Measurements from ENCODE around the gene SKIC3. TPM values are rescaled to one million over a fixed set of nuclear protein-coding genes. Genes with fewer than 3 reads are reported as not detected.

Gene SKIC3
- total and polyA plus RNA-seq, 2 experiments from 2014 or later = 46.5 to 47.2 TPM

- no peak for TF ChIP-seq CTCF (IDR thresholded peaks at IDR 0.05; ENCODE audit: low read depth, low read length)
- Histone ChIP-seq H3K4me3 (no peak overlapping the region), H3K9me3 (ENCODE audit: low read depth) (no peaks in the 10 kb centered on the region), H3K27me3 (no peaks in the 10 kb centered on the region), H3K27ac (no peak overlapping the region), H3K36me3 (peaks cover 9% of the 10 kb centered on the region), H3K4me1 (ENCODE audit: low read depth) (peaks cover 2% of the 10 kb centered on the region)
- DNase-seq (ENCODE audit: low read depth in 1 of 2, low spot score in 1 of 2) = no peak
Measured at GRCh38 chr5:95590880-95591279, 36.1 kb upstream of the SKIC3 start.

GRCh38 chr5:95583992-95584391 lies 29.2 kb upstream of the SKIC3 start:
- H3K9me3 ChIP-seq (ENCODE audit: low read depth) = no peaks in the 10 kb centered on the region
- no peak overlapping the region for H3K4me3 ChIP-seq
- H3K27me3 ChIP-seq = no peaks in the 10 kb centered on the region
- no peak for TF ChIP-seq CTCF (IDR thresholded peaks at IDR 0.05; ENCODE audit: low read depth, low read length)
- no peaks in the 10 kb centered on the region for H3K36me3 ChIP-seq
- DNase-seq (ENCODE audit: low read depth in 1 of 2, low spot score in 1 of 2) = no peak
- no peak overlapping the region for H3K27ac ChIP-seq
- no peaks in the 10 kb centered on the region for H3K4me1 ChIP-seq (ENCODE audit: low read depth)

- no peaks in the 10 kb centered on the region for H3K36me3 ChIP-seq
Measured at GRCh38 chr5:95581576-95581975, 26.8 kb upstream of the SKIC3 start.

GRCh38 chr5:95572016-95572415 lies 17.2 kb upstream of the SKIC3 start:
- Histone ChIP-seq H3K4me3 (no peak overlapping the region), H3K9me3 (ENCODE audit: low read depth) (peaks cover 2% of the 10 kb centered on the region), H3K27me3 (no peaks in the 10 kb centered on the region), H3K36me3 (peaks cover 11% of the 10 kb centered on the region), H3K4me1 (ENCODE audit: low read depth) (no peaks in the 10 kb centered on the region), H3K27ac (no peak overlapping the region)
- no peak for DNase-seq (ENCODE audit: low read depth in 1 of 2, low spot score in 1 of 2)
- no peak for TF ChIP-seq CTCF (IDR thresholded peaks at IDR 0.05; ENCODE audit: low read depth, low read length)

More at GRCh38 chr5:95581576-95581975, 26.8 kb upstream of the SKIC3 start:
- no peak for DNase-seq (ENCODE audit: low read depth in 1 of 2, low spot score in 1 of 2)
- H3K27me3 ChIP-seq = no peaks in the 10 kb centered on the region
- H3K4me3 ChIP-seq = no peak overlapping the region
- no peaks in the 10 kb centered on the region for H3K9me3 ChIP-seq (ENCODE audit: low read depth)
- H3K27ac ChIP-seq = no peak overlapping the region
- TF ChIP-seq CTCF (IDR thresholded peaks at IDR 0.05; ENCODE audit: low read depth, low read length) = no peak
- no peaks in the 10 kb centered on the region for H3K4me1 ChIP-seq (ENCODE audit: low read depth)

GRCh38 chr5:95565280-95565920 lies 10.6 kb upstream of the SKIC3 start:
- Histone ChIP-seq H3K36me3 (peaks cover 19% of the 10 kb centered on the region), H3K9me3 (ENCODE audit: low read depth) (no peaks in the 10 kb centered on the region), H3K4me1 (ENCODE audit: low read depth) (no peaks in the 10 kb centered on the region), H3K27ac (no peak overlapping the region), H3K4me3 (no peak overlapping the region), H3K27me3 (no peaks in the 10 kb centered on the region)
- peak in 1 of 2 donors; percentile 10 for DNase-seq (ENCODE audit: low read depth in 1 of 2, low spot score in 1 of 2)
- TF ChIP-seq CTCF (IDR thresholded peaks at IDR 0.05; ENCODE audit: low read depth, low read length) = no peak

Measured in cardiac muscle cell (in vitro differentiated cells and primary cell).